DMS153 treated with DMSO at 0.1 percent for 48 hours (cell line): ENCODE measurements around the gene DUSP16.
"Not testable (repeated sequence)": the region's sequence is repeated elsewhere in the genome, so short reads cannot be mapped to it uniquely, and the experiment has no call there.

Experiments used
- DNase-seq: peaks from one replicate; lab custom pipeline; 2025; ENCODE audit not compliant: unreplicated experiment; lab: John Stamatoyannopoulos, UW

The DUSP16 gene, protein sequence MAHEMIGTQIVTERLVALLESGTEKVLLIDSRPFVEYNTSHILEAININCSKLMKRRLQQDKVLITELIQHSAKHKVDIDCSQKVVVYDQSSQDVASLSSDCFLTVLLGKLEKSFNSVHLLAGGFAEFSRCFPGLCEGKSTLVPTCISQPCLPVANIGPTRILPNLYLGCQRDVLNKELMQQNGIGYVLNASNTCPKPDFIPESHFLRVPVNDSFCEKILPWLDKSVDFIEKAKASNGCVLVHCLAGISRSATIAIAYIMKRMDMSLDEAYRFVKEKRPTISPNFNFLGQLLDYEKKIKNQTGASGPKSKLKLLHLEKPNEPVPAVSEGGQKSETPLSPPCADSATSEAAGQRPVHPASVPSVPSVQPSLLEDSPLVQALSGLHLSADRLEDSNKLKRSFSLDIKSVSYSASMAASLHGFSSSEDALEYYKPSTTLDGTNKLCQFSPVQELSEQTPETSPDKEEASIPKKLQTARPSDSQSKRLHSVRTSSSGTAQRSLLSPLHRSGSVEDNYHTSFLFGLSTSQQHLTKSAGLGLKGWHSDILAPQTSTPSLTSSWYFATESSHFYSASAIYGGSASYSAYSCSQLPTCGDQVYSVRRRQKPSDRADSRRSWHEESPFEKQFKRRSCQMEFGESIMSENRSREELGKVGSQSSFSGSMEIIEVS

GRCh38 chr12:12562585-12563261, at the start of gene DUSP16:
DUSP16 (minus strand) TSS chr12:12562863; CDS start chr12:12521098, 41,765 bp downstream.
- DNase-seq = peak; percentile 92

DNA sequence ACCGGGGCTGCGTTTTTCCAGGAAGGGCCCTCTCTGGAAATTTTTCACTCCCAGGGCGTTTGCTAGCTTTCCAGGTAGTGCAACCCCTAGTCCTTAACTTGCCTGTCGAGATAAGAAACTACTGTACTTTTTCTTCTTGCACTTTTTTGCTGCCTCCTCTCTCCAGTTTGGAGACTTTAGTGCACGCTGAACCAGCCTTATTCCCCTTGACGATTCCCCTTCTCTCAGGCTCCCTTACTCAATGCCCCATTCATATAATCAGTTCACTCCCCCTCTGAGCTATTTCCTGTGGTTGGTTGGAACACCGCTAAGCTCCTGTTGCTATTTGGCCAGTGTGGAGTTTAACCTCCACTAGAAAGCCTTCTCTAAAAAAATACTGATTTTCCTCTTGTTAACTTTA, 49.7 kb upstream of the DUSP16 start:
- DNase-seq = no peak

DNA sequence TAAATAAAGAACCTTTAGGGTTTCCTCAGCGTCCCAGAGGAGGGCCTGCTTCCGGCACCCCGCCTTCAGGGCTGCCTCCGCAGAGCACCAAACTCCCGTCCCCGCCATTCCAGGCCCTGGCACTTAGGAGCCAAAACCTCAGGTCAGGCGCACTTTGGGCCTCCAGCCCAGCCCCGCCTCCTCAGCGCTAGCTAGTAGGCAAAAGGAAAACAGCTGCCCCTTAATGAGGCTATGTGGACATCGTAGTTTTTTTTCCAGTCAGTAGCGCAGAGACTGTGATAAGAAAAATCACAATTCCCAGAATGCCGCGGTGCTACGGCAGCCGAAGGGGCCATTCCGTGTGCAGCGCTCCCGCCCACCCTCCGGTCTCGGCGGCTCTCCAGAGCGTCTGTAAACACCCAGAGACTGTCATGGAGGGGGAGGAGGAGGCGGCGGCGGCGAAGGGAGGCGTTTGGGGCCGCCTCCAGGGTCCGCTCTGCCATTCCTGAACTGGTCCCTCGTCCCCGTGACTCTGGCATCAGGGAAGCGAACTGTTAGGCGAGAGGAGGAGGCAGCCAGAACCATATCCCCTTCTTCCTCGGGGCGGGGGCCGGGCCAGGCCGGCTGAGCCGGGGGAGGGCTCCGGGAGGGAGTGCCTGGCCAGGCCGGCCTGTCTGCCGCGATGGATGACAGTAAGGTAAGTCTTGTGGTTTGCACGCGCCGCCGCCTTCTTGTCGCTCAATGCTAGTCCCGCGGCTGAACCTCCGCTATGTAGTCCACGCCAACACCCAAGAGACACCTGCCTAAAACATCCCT, 49.0 kb upstream of the DUSP16 start, which contains the start of gene CREBL2:
CREBL2 (plus strand) TSS at position 365 of the 795 bp plus-strand sequence; CDS start at position 662, 297 bp downstream.
- peak; percentile 97 for DNase-seq

DNA sequence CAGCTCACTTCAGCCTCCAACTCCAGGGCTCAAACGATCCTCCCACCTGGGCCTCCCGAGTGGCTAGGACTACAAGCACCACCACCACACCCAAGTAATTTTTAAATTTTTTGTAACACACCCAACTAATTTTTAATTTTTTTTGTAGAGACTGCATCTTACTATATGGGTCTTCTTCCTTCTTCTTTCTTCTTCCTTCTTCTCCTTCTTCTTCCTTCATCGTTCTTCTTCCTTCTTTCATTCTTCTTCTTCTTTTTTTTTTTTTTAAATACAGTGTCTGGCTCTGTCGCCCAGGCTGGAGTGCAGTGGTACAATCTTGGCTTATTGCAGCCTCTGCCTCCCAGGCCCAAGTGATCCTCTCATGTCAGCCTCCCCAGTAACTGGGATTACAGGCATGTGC, 48.0 kb upstream of the DUSP16 start:
- no peak for DNase-seq

GRCh38 chr12:12609692-12610091, 47.0 kb upstream of the DUSP16 start:
- no peak for DNase-seq

GRCh38 chr12:12608557-12608957, 45.9 kb upstream of the DUSP16 start:
- no peak for DNase-seq

- no peak for DNase-seq
Measured at GRCh38 chr12:12606781-12607589, 44.3 kb upstream of the DUSP16 start.

- no peak for DNase-seq
Measured at GRCh38 chr12:12604740-12605139, 42.1 kb upstream of the DUSP16 start.

- DNase-seq = no peak
Measured at GRCh38 chr12:12600659-12601058, 38.0 kb upstream of the DUSP16 start.

DNA sequence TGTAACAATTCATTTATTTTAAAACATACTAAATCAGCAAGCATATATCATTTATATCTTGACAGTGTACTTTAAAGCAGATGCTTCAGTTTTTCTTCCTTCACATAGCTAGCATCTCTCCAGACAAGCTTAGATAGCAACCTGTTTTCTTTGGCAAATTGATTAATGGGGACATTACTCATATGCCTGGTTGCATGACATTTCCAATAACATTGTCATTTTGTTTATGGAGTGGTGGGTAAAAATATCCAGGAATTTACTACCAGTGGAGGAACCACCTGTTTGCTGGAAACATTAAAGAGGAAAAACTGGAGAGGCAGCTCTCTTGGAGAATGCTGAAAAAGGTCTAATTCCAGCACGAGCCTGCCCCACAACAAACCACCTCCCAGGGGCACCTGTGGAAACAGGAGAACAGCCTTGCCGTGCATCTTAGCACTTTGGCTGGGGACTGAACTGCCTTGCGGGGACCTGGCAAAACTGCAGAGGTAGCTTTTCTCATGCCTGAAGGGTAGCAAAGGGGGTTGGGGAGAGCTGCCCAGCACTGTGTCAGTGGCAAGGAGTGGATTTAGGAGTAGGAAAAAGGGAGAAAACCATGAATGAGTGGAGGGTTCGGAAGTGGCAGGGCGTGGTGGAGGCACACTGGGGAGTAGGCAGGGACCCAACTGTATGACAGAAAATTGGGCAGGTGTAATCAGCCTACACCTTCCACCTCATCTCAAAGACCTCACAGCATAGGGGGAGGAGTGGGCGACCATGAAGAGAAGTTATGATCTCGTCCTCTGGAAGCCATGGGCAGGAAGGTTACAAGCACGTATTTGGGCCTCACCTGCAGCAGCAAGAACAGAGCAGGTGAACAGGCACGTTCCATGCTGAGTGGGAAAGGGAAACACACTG, 37.3 kb upstream of the DUSP16 start:
- no peak for DNase-seq

- no peak for DNase-seq
Measured at GRCh38 chr12:12598864-12599263, 36.2 kb upstream of the DUSP16 start.

DNA sequence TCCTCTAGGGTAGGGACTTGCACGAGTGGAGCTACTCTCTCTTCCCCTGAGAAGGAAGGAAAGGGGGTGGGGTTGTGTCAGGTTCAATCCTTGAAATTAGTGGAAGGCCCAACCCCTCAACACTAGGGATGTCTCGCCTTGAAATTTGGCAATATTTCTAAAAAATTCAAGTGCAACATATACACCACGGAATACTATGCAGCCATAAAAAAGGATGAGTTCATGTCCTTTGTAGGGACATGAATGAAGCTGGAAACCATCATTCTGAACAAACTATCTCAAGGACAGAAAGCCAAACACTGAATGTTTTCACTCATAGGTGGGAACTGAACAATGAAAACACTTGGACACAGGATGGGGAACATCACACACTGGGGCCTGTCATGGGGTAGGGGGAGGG, 33.9 kb upstream of the DUSP16 start:
- not testable (repeated sequence) for DNase-seq

DNA sequence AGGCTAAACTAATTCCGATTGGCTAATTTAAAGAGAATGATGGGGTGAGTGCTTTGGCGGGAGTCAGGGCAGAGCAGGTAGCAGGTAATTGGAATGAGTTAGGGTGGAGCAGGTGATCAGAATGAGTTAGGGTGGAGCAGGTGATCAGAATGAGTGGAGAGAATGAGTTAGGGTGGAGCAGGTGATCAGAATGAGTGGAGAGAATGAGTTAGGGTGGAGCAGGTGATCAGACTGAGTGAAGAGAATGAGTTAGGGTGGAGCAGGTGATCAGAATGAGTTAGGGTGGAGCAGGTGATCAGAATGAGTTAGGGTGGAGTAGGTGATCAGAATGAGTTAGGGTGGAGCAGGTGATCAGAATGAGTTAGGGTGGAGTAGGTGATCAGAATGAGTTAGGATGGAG, 33.3 kb upstream of the DUSP16 start:
- not testable (repeated sequence) for DNase-seq

DNA sequence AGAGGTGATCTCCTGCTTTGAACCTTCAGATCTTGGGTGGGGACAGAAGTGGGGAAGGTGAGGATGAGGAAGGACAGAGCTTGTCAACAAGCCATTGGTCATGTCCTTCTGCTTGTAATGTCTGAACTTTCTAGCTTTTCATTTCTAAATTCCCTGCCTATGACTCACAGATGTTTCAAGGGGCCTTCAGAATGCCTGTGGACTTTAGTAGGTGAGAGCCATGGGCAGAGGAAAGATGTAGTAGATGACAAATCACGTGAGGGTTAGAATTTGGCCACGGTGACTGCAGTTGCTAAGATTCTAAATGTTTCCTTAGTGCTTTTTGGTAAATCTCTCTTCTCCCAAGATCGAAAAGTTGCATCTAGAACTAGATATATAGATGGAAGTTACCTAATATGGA, 30.3 kb upstream of the DUSP16 start:
- no peak for DNase-seq

- DNase-seq = no peak
Measured at GRCh38 chr12:12590961-12591360, 28.3 kb upstream of the DUSP16 start.

DNA sequence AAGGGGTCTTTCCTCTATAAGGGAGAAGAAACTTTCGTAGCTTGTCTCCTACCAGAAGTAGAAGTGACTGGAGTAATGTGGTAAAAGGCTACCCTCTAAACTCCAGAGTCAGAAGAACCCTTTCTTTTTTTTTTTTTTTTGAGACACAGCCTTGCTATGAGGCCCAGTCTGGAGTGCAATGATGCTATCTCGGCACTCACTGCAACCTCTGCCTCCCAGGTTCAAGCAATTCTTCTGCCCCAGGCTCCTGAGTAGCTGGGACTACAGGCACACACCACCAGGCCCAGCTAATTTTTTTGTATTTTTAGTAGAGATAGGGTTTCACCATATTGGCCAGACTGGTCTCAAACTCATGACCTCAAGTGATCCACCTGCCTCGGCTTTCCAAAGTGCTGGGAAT, 25.8 kb upstream of the DUSP16 start:
- DNase-seq = not testable (repeated sequence)

- DNase-seq = no peak
Measured at GRCh38 chr12:12587878-12588277, 25.2 kb upstream of the DUSP16 start.

GRCh38 chr12:12586879-12587675, 24.4 kb upstream of the DUSP16 start:
- no peak for DNase-seq
